HepG2 (cell line): Measurements from ENCODE around the gene GPC6. TPM values are rescaled to one million over a fixed set of nuclear protein-coding genes. Genes with fewer than 3 reads are reported as not detected.

Experiments
- ATAC-seq: fragments of 200-7000 bp; cut with Tn5 transposase; 3 replicates; pipeline ENCODE4 v1.9.1; 2020; ENCODE audit warnings: mild to moderate bottlenecking, moderate library complexity
- BruUV-seq: library from RNA; stranded (reverse); fragments of 400-500 nt; replicated peaks from 2 replicates; lab custom pipeline; 2021; lab: Mats Ljungman, UMichigan
- CTCF ChIA-PET: fragments of 300-600 bp; formaldehyde crosslinking; extraction: SDS; loops from one replicate; lab custom pipeline; 2021; ENCODE audit warnings: low total read pairs, inconsistent platforms, low intra/inter-chr PET ratio; lab: Yijun Ruan, JAX
- POLR2A ChIA-PET: fragments of 350-600 bp; sonication (Branson Sonifier 250); formaldehyde crosslinking; loops from one replicate; lab custom pipeline; 2020; ENCODE audit warnings: antibody characterized with exemption, inconsistent platforms; lab: Yijun Ruan, JAX
- DNase-seq: peaks from one replicate; pipeline ENCODE4 v3.0.0-alpha.2; 2015; ENCODE audit warnings: low spot score
- FAIRE-seq: peaks from 3 replicates; lab custom pipeline; 2011; peaks lifted over from hg19 to GRCh38; lab: Jason Lieb, UNC
- H2AFZ ChIP-seq: one replicate; pipeline ENCODE4 v1.6.1; 2011; ENCODE audit warnings: low read length, inconsistent platforms
- H3K27ac ChIP-seq: fragments of 300-600 bp; 3 replicates; pipeline ENCODE4 v1.8.0; 2011; ENCODE audit warnings: mixed run types, mild to moderate bottlenecking, mixed read lengths, low read length, inconsistent platforms; ENCODE audit not compliant: insufficient read depth; ENCODE audit errors: extremely low read length
- H3K27me3 ChIP-seq, 2 experiments: fragments of 200-600 bp in 1 of 2; 2 replicates in 1 of 2; 3 replicates in 1 of 2; pipeline versions ENCODE4 v1.6.0 to v1.8.0; 2011; ENCODE audit warnings: low read length in 2 of 2, mild to moderate bottlenecking in 2 of 2, moderate library complexity in 2 of 2, inconsistent platforms in 1 of 2; ENCODE audit not compliant: insufficient read depth in 2 of 2, control insufficient read depth in 1 of 2
- H3K36me3 ChIP-seq, 2 experiments: fragments of 200-600 bp in 1 of 2; replicated peaks in 1 of 2; 2 replicates in 1 of 2; 3 replicates in 1 of 2; pipeline versions ENCODE4 v1.5.1 to v1.8.0; 2011; ENCODE audit warnings: low read length in 2 of 2, inconsistent platforms in 1 of 2; ENCODE audit not compliant: insufficient read depth in 2 of 2, control insufficient read depth in 1 of 2
- H3K4me1 ChIP-seq: 2 replicates; pipeline ENCODE4 v1.5.1; 2012; ENCODE audit warnings: low read length, inconsistent platforms; ENCODE audit not compliant: insufficient read depth
- H3K4me2 ChIP-seq: 2 replicates; pipeline ENCODE4 v1.6.0; 2011; ENCODE audit warnings: low read depth, low read length, inconsistent platforms
- H3K4me3 ChIP-seq, 3 experiments: fragments of 200-600 bp in 1 of 3; sonication (generic), shearing (Covaris generic) in 1 of 3; replicated peaks in 1 of 3; 2 replicates each; pipeline ENCODE4 v1.5.1; 2011 to 2016; ENCODE audit warnings: low read length in 3 of 3, inconsistent platforms in 2 of 3, low read depth in 2 of 3, mild to moderate bottlenecking in 2 of 3, control low read depth in 1 of 3, mixed read lengths in 1 of 3; ENCODE audit not compliant: insufficient read depth in 1 of 3
- H3K79me2 ChIP-seq: one replicate; pipeline ENCODE4 v1.6.1; 2011; ENCODE audit warnings: low read length, inconsistent platforms; ENCODE audit not compliant: insufficient read depth
- H3K9ac ChIP-seq: 2 replicates; pipeline ENCODE4 v1.6.0; 2011; ENCODE audit warnings: mild to moderate bottlenecking, low read depth, low read length, inconsistent platforms; ENCODE audit not compliant: insufficient read depth
- H3K9me3 ChIP-seq: 2 replicates; pipeline ENCODE4 v1.5.1; 2012; ENCODE audit warnings: mild to moderate bottlenecking, low read length
- H4K20me1 ChIP-seq: 2 replicates; pipeline ENCODE4 v1.6.0; 2011; ENCODE audit warnings: inconsistent platforms, mild to moderate bottlenecking, low read length, moderate library complexity; ENCODE audit not compliant: insufficient read depth
- ATAD3A ChIP-seq: sonication (generic); formaldehyde crosslinking; IDR thresholded peaks from 2 replicates; pipeline ENCODE4 v1.4.0; 2020; ENCODE audit warnings: missing genetic modification reagents
- CBX1 ChIP-seq: IDR thresholded peaks from one replicate; pipeline ENCODE4 v1.6.1; 2016; ENCODE audit warnings: antibody characterized with exemption, low read depth
- CBX2 ChIP-seq, 2 experiments: fragments of 200-600 bp in 1 of 2; sonication (generic); formaldehyde crosslinking in 1 of 2; IDR thresholded peaks; 2 replicates each; pipeline versions ENCODE4 v1.7.0 to v1.8.1; 2018 to 2022; ENCODE audit warnings: low read depth in 2 of 2, low read length in 1 of 2, mild to moderate bottlenecking in 1 of 2, missing genetic modification reagents in 1 of 2
- CEBPB ChIP-seq: IDR thresholded peaks from 2 replicates; pipeline ENCODE4 v1.6.1; 2011; ENCODE audit warnings: low read depth, low read length, improper control_type of control experiment, borderline replicate concordance
- EED ChIP-seq: sonication (generic); formaldehyde crosslinking; IDR thresholded peaks from 2 replicates; pipeline ENCODE4 v1.5.0; 2020; ENCODE audit warnings: mild to moderate bottlenecking, missing genetic modification reagents
- EZH2 ChIP-seq: conservative IDR thresholded peaks from 2 replicates; pipeline ENCODE4 v1.6.1; 2012; ENCODE audit warnings: mild to moderate bottlenecking, low read depth, low read length, moderate library complexity
- FOXJ3 ChIP-seq: sonication (generic); formaldehyde crosslinking; IDR thresholded peaks from 2 replicates; pipeline ENCODE4 v1.4.0; 2020; ENCODE audit warnings: missing genetic modification reagents, mild to moderate bottlenecking, borderline replicate concordance
- HOXD1 ChIP-seq: sonication (generic); formaldehyde crosslinking; IDR thresholded peaks from 2 replicates; pipeline ENCODE4 v1.5.0; 2020; ENCODE audit warnings: missing genetic modification reagents
- MED8 ChIP-seq: sonication (generic); formaldehyde crosslinking; IDR thresholded peaks from 2 replicates; pipeline ENCODE4 v1.8.1; 2023; ENCODE audit warnings: mild to moderate bottlenecking, missing genetic modification reagents; ENCODE audit not compliant: insufficient replicate concordance
- NFE2 ChIP-seq: sonication (generic); formaldehyde crosslinking; IDR thresholded peaks from 2 replicates; pipeline ENCODE4 v1.4.0; 2020; ENCODE audit warnings: missing genetic modification reagents
- ONECUT2 ChIP-seq: sonication (generic); formaldehyde crosslinking; IDR thresholded peaks from 2 replicates; pipeline ENCODE4 v1.4.0; 2020; ENCODE audit warnings: missing genetic modification reagents
- ZNF7 ChIP-seq: IDR thresholded peaks from 2 replicates; pipeline ENCODE4 v1.6.1; 2016; ENCODE audit warnings: missing biosample characterization, missing genetic modification reagents
- ZSCAN5A ChIP-seq: sonication (generic); formaldehyde crosslinking; IDR thresholded peaks from 2 replicates; pipeline ENCODE4 v1.8.0; 2022; ENCODE audit warnings: mild to moderate bottlenecking, missing genetic modification reagents, borderline replicate concordance
- WGBS: methylation state at CpG from one replicate; pipeline ENCODE4 v1.1.6; 2017; ENCODE audit warnings: low lambda C conversion rate; 5-methylcytosine and 5-hydroxymethylcytosine counted together
- in situ Hi-C: cut with HindIII; loops from 2 replicates; pipeline ENCODE4 v1.10.0; 2017; ENCODE audit warnings: low pct_unique_long_range_greater_than_20kb; ENCODE audit not compliant: extremely low pct_ligation_motif_present
- intact Hi-C: fragments of 100-400 bp; cut with micrococcal nuclease; formaldehyde crosslinking; loops from one replicate; pipeline ENCODE4 v1.10.0; 2022; ENCODE audit not compliant: unreplicated experiment
- polyA plus RNA-seq, 8 experiments: library from polyadenylated mRNA; depleted of rRNA in 3 of 8; stranded (reverse) in 7 of 8; unstranded in 1 of 8; fragments of >200 nt; fragmentation: Illumina TruSeq in 4 of 8; extraction: Trizol in 4 of 8; gene quantifications; 2 replicates each; pipeline versions ENCODE4 v1.2.1 to v1.2.3, GENCODE V29; 2011 to 2016; ENCODE audit warnings: low read depth in 4 of 8, missing spikeins in 1 of 8, mixed read lengths in 1 of 8; ENCODE audit not compliant: insufficient read depth in 1 of 8
- total RNA-seq, 5 experiments: library from RNA; depleted of rRNA; stranded (reverse); fragments of >200 nt; fragmentation: Illumina TruSeq; extraction: Trizol; gene quantifications; 2 replicates each; pipeline ENCODE4 v1.2.3, GENCODE V29; 2016; ENCODE audit warnings: low read depth in 1 of 5

GPC6 gene
- total and polyA plus RNA-seq, 2 of the 13 experiments (the other 11 are each of a cell fraction or from before 2014, with no cell fraction given): 24.5 to 33.9 TPM

DNA sequence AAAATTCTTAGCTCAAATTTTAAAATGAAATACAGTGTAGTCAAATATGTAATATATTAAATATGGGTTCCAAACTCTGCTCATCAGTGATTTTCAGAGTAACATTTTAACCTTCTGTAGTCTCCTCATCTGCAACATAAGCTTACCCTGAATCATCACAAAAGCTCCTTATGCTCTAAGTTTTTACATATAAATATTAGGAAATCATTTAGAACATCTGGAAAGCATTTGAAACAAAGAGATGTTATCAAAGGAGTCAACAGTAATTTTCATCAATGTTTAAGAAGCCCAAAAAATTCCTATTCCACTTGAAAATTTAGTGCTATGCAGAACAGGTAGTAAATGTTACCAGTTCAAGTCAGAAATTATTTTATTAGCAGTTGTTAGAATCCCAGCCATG, 1028.1 kb downstream of the GPC6 start (continued):
- TF ChIP-seq NFE2 (CRISPR knock-in tag) (no peak), CEBPB (no peak), MED8 (CRISPR knock-in tag) (no peak)

DNA sequence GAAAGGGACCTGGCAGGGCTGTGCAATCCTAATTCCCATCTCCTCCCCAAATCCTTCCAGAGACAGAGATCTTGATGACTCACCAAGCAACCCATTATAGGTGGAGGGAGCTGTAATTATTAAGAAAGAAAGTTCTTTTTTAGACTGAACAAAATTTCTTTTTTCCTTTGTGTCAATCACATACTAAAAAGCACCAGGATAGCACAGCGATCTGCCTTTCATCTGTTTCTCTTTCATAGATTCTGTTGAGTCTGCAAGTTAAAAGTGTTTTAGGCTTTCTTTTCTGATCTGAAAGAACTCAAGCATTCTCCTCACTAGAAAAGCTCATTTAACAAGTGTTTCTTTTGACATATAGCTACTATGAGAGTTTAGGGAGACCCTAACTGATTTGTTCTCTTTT, 1030.1 kb downstream of the GPC6 start:
- ATAC-seq: no peak
- no peak overlapping the region for H3K4me3 ChIP-seq
- H3K9me3 ChIP-seq: no peaks in the 10 kb centered on the region
- TF ChIP-seq ZNF7 (CRISPR knock-in tag) (no peak), CBX1 (no peak), EZH2 (no peak), ONECUT2 (no peak), ZSCAN5A (CRISPR knock-in tag) (no peak), FOXJ3 (CRISPR knock-in tag) (no peak), EED (CRISPR knock-in tag) (no peak), HOXD1 (CRISPR knock-in tag) (no peak), ATAD3A (CRISPR knock-in tag) (no peak), CBX2 (IDR thresholded peaks at IDR 0.05; ENCODE audit: low read depth, low read length) (no peak), CBX2 (CRISPR knock-in tag; IDR thresholded peaks at IDR 0.05; ENCODE audit: low read depth) (no peak)
- in situ Hi-C loops (no loop called here), intact Hi-C loops (no loop called here)
- ChIA-PET CTCF (no interaction called here), POLR2A (no interaction called here)
- no peaks in the 10 kb centered on the region for H3K79me2 ChIP-seq
- no peaks in the 10 kb centered on the region for H4K20me1 ChIP-seq
- no peak overlapping the region for H3K9ac ChIP-seq
- 96% methylated on average over 1 of the region's 1 CpG for WGBS
- no peak for DNase-seq
- no peaks in the 10 kb centered on the region for H3K27me3 ChIP-seq
- H3K4me1 ChIP-seq: peaks cover 7% of the 10 kb centered on the region
- H3K4me2 ChIP-seq: no peak overlapping the region
- H3K27ac ChIP-seq: no peak overlapping the region
- no peaks in the 10 kb centered on the region for H3K36me3 ChIP-seq
- no peak for FAIRE-seq
- H2AFZ ChIP-seq: no peak overlapping the region
- BruUV-seq: no TSS peak
